Ramos (cell line): ENCODE results near the gene DDX1.
"Not testable (repeated sequence)": the region's sequence is repeated elsewhere in the genome, so short reads cannot be mapped to it uniquely, and the experiment has no call there.

ENCODE experiments used
- in situ Hi-C: fragments of 300-500 bp; cut with MboI; formaldehyde crosslinking; loops from one replicate; pipeline ENCODE4 v1.14.3; 2022; ENCODE audit warnings: low sequenced_read_pairs; ENCODE audit not compliant: unreplicated experiment

The DDX1 gene

GRCh38 chr2:15669375-15669910, 77.8 kb downstream of the DDX1 start:
- in situ Hi-C loops = no loop called here

GRCh38 chr2:15670469-15670868, 78.8 kb downstream of the DDX1 start:
- in situ Hi-C loops = no loop called here

- in situ Hi-C loops = no loop called here
Measured at GRCh38 chr2:15670981-15671380, 79.3 kb downstream of the DDX1 start.

GRCh38 chr2:15671409-15671808, 79.7 kb downstream of the DDX1 start:
- in situ Hi-C loops = no loop called here

GRCh38 chr2:15671842-15672815, 80.5 kb downstream of the DDX1 start:
- in situ Hi-C loops = no loop called here

- in situ Hi-C loops = no loop called here
Measured at GRCh38 chr2:15672961-15673918, 81.6 kb downstream of the DDX1 start.

- in situ Hi-C loops = no loop called here
Measured at GRCh38 chr2:15673919-15674636, 82.4 kb downstream of the DDX1 start.

GRCh38 chr2:15674637-15675455, 83.2 kb downstream of the DDX1 start:
- in situ Hi-C loops = no loop called here

- in situ Hi-C loops = no loop called here
Measured at GRCh38 chr2:15675456-15676195, 84.0 kb downstream of the DDX1 start.

- in situ Hi-C loops = no loop called here
Measured at GRCh38 chr2:15677141-15677843, 85.6 kb downstream of the DDX1 start.

GRCh38 chr2:15678346-15678745, 86.7 kb downstream of the DDX1 start:
- in situ Hi-C loops = no loop called here

GRCh38 chr2:15678909-15679308, 87.2 kb downstream of the DDX1 start:
- in situ Hi-C loops = no loop called here

- in situ Hi-C loops = no loop called here
Measured at GRCh38 chr2:15679386-15679924, 87.8 kb downstream of the DDX1 start.

- in situ Hi-C loops = not testable (repeated sequence)
Measured at GRCh38 chr2:15680132-15680531, 88.5 kb downstream of the DDX1 start.
